ENCODE results near the gene STRN3. TPM values are rescaled to one million over a fixed set of nuclear protein-coding genes. Genes with fewer than 3 reads are reported as not detected.

STRN3 gene
- total RNA-seq, 1 donor from 2014 or later, result 42.0 TPM

- DNase-seq (ENCODE audit: low spot score), result no peak
Observed at GRCh38 chr14:30874999-30875787, 151.0 kb downstream of the STRN3 start.

DNA sequence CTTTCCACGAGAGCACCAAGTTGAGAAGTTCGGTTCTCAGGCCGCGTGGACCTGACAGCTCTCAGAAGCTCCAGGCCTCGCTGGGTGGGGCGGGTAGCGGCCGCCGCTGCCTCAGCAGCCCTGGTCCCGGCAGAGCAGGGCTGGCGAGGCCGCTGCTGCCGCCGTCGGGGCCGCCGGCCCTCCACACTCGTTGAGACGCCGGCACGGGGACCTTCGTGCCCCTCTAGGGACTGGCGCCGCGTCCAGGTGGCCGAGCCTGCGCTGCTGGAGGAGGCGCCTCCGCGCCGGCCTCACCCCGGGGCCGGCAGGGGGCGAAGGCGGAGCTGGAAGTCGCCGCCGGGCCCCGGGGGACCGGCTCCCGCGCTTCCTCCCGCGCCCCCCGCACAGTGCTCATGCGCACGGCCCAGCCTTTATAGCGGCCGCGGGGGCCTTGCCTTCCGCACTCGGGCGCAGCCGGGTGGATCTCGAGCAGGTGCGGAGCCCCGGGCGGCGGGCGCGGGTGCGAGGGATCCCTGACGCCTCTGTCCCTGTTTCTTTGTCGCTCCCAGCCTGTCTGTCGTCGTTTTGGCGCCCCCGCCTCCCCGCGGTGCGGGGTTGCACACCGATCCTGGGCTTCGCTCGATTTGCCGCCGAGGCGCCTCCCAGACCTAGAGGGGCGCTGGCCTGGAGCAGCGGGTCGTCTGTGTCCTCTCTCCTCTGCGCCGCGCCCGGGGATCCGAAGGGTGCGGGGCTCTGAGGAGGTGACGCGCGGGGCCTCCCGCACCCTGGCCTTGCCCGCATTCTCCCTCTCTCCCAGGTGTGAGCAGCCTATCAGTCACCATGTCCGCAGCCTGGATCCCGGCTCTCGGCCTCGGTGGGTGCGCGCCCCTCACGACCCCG, 151.8 kb downstream of the STRN3 start, which contains the start of gene COCH:
Gene COCH, plus strand, starts transcription at position 440 of the 879 bp plus-strand sequence. Its CDS starts 380 bp downstream, at position 820.
- DNase-seq (ENCODE audit: low spot score), result no peak

DNA sequence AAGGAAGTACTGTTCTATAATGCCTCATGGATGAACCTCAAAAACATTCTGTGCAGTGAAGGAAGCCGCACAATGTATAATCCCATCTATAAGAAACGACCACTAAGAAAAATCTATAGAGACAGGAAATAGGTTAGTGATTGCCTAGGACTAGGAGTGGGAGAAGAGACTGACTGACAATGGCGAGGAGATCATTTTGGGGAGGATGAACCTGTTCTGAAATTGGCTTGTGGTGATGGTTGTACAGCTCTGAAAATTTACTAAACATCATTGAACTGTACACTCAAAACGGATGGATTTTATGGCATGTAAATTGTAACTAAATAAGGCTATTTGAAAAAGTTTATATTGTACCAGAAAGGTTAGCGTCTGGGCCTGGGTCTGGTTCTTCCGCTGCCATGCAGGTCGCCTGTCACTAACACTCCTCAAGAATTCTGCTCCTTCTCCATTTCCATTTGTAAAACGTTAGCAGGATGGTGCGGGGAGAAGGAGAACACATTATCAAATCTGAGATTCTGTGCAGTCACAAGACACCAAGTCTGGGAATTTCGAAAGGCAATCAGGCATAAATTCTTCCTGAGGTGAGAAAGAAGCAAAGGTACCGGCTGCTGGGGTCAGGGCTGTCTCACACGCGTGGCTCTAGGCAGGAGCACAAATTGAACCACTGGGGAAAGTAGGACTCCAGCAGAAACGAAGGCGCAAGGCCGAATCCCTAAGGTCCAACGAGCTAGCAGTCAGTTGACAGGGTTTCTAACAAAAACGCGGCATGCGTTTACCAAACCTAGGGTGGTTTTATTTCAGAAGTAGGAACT, 152.7 kb downstream of the STRN3 start:
- DNase-seq (ENCODE audit: low spot score), result no peak

DNA sequence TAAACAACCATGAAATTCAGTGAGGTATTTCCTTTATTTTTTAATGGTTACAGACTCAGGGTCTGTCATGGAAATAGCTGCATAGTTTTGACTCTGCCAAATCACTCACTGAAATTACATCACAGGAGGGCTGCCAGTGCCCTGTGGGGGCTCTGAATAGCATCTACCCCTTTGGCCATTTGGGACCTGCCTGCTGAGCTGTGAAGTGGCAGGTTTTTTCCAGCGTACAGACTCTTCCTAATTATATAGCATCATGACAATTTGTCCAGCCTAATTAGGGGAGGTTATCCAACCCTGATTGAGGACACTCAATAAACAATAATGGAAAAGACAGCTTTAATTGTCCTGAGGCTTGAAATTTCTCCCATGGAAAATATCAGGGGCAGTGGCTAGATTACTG, 153.6 kb downstream of the STRN3 start:
- no peak for DNase-seq (ENCODE audit: low spot score)

- no peak for DNase-seq (ENCODE audit: low spot score)
Observed at GRCh38 chr14:30869551-30870155, 156.5 kb downstream of the STRN3 start.

DNA sequence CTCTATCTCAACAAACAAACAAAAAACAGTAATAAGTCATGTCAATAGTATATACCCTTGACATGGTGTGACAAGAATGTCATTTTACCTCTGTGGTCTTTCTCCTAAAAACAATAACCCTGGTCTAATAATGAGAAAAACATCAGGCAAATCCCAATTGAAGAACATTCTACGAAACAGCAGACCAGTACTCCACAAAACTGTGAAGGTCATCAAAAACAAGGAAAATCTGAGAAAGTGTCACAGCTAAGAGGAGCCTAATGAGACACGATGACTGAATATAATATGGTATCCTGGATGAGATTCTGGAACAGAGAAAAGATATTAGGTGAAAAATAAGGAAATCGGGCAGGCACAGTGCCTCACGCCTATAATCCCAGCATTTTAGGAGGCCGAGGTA, 157.4 kb downstream of the STRN3 start:
- no peak for DNase-seq (ENCODE audit: low spot score)

GRCh38 chr14:30864934-30865333, 161.2 kb downstream of the STRN3 start:
- DNase-seq (ENCODE audit: low spot score), result no peak

DNA sequence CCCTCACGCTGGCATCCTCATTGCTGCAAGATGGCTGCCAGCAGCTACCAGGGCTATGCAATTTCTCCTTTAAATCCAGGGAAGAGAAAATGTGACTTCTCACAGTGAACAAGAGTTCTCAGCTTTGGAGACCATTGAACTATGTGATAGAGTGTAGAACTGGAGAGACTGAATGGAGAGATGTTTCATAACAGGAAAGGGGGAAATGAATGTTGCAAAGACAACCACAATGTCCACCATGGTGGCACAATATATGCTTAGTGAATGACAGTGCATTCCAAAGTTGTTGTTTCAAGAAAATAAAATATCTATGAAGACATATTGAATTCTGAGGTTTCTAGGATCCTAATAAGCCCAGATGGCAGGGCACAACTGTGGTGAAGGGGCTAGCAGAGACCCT, 165.0 kb downstream of the STRN3 start:
- DNase-seq (ENCODE audit: low spot score), result no peak

DNA sequence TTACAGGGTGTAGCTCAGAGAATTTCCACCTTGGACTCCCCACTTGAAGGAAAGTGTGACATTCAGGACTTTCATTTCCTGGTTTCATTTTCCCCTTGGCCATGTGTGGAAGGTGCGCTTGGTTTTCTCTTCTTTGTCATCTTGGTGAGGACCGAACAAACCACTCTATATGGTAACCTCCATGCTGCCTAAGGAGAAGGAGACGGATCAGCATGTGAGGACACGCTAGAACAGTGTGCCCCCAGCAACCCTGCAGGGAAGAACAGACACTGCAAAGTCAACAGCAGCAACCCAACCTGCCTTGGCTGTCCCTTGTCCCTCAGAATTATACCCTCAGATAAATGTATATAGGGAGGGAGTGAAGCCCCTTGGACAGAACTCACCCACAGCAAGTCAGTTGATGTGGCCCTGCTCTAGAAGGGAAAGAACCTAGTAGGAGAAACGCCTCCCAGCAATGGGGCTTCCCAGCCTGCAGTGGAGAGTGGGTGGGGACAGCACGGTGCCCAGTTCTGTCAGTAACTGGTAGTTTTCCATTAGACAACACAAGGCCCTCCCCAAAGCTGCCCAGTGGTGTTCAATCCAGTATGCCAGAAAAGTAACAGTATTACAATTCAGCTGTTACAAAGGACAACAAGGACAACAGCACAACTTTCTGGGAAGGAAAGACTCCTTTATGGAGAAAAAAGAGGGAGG, 170.7 kb downstream of the STRN3 start:
- DNase-seq (ENCODE audit: low spot score), result no peak

DNA sequence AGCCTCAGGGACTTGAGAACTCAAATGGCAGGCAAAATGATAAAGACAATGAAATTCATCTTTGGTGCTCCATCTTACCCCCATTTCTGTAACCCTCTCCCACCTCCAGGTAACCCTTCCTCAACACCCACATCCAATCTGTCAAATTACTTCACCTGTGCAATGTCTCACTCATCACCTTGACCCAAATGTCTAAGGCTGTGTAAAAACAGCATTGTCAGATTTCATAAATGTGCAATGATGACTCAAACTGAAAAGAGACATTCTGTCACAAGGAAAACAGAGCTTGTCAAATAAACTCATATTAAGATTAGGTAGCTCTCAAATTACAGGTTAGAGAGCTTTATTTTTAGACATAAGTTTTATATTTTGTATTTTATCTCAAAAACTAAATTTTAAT, 171.7 kb downstream of the STRN3 start:
- DNase-seq (ENCODE audit: low spot score), result no peak

DNA sequence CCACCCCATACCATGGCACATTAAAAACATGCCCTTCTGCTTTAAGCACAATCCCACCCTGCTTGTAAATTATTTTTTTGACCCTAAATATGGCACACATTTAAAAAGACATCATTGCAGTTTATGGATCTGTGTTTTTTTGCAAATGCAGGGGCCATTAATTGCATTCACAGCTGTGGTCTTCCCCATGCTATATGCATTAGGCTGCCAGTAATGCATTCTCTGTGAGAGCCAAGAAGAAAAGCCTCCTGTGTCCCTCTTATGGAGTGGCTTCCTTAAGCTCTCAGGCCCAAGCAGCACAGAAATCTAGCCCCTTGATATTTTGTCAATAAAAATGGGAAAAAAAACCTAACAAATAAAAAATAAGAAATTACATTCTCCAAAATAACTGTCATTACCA, 172.2 kb downstream of the STRN3 start:
- DNase-seq (ENCODE audit: low spot score), result no peak

GRCh38 chr14:30849983-30850382, 176.2 kb downstream of the STRN3 start:
- DNase-seq (ENCODE audit: low spot score), result no peak

DNA sequence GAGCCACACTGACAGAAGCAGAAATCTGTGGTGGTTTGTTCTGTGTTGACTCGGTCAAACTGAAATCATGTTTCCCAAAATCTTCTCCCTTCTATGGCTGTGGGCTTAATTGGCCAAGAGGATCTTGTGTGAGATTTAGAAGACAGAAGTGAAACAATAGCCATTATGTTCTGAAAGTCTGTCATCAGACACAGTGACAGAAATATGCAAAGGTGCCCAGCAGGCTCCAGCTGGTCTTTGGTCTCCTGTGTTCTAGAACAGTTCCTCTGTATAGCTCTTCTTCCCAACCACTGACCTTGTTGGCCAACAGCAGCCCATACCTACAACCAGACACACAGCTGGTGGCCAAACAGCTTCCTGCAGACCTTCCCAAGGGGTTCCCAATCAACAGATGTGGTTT, 176.8 kb downstream of the STRN3 start:
- DNase-seq (ENCODE audit: low spot score), result no peak

- DNase-seq (ENCODE audit: low spot score), result no peak
Observed at GRCh38 chr14:30848449-30849240, 177.5 kb downstream of the STRN3 start.

Small RNA genes within 50 kb of the gene (microRNA-seq; reads per million reads assigned to microRNA genes)
- gene MIR624 (ENCODE audit: borderline number of aligned reads), result 5.1 reads per million

Other genes starting within 250 kb of the STRN3 start
- gene COCH, start 151.8 kb downstream of the STRN3 start, total RNA-seq, result 5.8 TPM
- gene AP4S1, start 730 bp downstream of the STRN3 start, total RNA-seq, result 7.3 TPM
- 164 TPM for gene HECTD1, start 181.4 kb upstream of the STRN3 start, total RNA-seq

Data from mesenteric fat pad (tissue), 1 donor.